GM19023 (cell line): ENCODE results near the gene GDF7.

Experiments used
- ATAC-seq: cut with Tn5 transposase; IDR thresholded peaks from one replicate; pipeline ENCODE4 v1.9.1; 2021; ENCODE audit warnings: mild to moderate bottlenecking, moderate library complexity; ENCODE audit not compliant: unreplicated experiment

GDF7 gene

GRCh38 chr2:20672201-20672951 lies 5.4 kb downstream of the GDF7 start:
- ATAC-seq, result no peak

GRCh38 chr2:20673686-20674308 lies 6.9 kb downstream of the GDF7 start:
- no peak for ATAC-seq

GRCh38 chr2:20674309-20674965 lies 7.5 kb downstream of the GDF7 start:
- no peak for ATAC-seq

GRCh38 chr2:20674974-20675679 lies 8.2 kb downstream of the GDF7 start:
- ATAC-seq, result no peak

- peak; percentile 52 for ATAC-seq
Observed at GRCh38 chr2:20675701-20676352, 8.9 kb downstream of the GDF7 start.

GRCh38 chr2:20676353-20677215 lies 9.6 kb downstream of the GDF7 start:
- peak; percentile 77 for ATAC-seq

- peak; percentile 34 for ATAC-seq
Observed at GRCh38 chr2:20677301-20678085, 10.5 kb downstream of the GDF7 start.

- ATAC-seq, result no peak
Observed at GRCh38 chr2:20678086-20678395, 11.1 kb downstream of the GDF7 start.

- no peak for ATAC-seq
Observed at GRCh38 chr2:20678780-20679179, 11.8 kb downstream of the GDF7 start.

- ATAC-seq, result no peak
Observed at GRCh38 chr2:20680744-20681375, 13.9 kb downstream of the GDF7 start.

GRCh38 chr2:20682167-20682920 lies 15.4 kb downstream of the GDF7 start:
- ATAC-seq, result no peak

GRCh38 chr2:20684581-20685063 lies 17.7 kb downstream of the GDF7 start:
- no peak for ATAC-seq

GRCh38 chr2:20687260-20687832 lies 20.4 kb downstream of the GDF7 start:
- no peak for ATAC-seq

GRCh38 chr2:20689428-20690264 lies 22.7 kb downstream of the GDF7 start:
- no peak for ATAC-seq

- no peak for ATAC-seq
Observed at GRCh38 chr2:20691076-20691734, 24.3 kb downstream of the GDF7 start.

- no peak for ATAC-seq
Observed at GRCh38 chr2:20692081-20692480, 25.1 kb downstream of the GDF7 start.
